ENCODE results near the gene KLK1.

The KLK1 gene

GRCh38 chr19:50837300-50837699 is 13.7 kb upstream of the KLK1 start:
- DNase-seq (ENCODE audit: low read depth), result no peak
- no peak for TF ChIP-seq CTCF (IDR thresholded peaks at IDR 0.05; ENCODE audit: insufficient read depth, low read depth, low read length, missing control alignments)
- H3K4me3 ChIP-seq (ENCODE audit: low read depth, low read length), result no peak overlapping the region

- TF ChIP-seq CTCF (IDR thresholded peaks at IDR 0.05; ENCODE audit: insufficient read depth, low read depth, low read length, missing control alignments), result no peak
- H3K4me3 ChIP-seq (ENCODE audit: low read depth, low read length), result no peak overlapping the region; the same call in 1 of the 2 replicates
- no peak for DNase-seq (ENCODE audit: low read depth)
These were observed 13.1 kb upstream of the KLK1 start for GRCh38 chr19:50836543-50837195.

- H3K4me3 ChIP-seq (ENCODE audit: low read depth, low read length), result peak overlapping the region; percentile 71
- peak; percentile 82 for DNase-seq (ENCODE audit: low read depth)
- TF ChIP-seq CTCF (IDR thresholded peaks at IDR 0.05; ENCODE audit: insufficient read depth, low read depth, low read length, missing control alignments), result no peak
These were observed 12.4 kb upstream of the KLK1 start for GRCh38 chr19:50835785-50836542.

GRCh38 chr19:50835103-50835784 is 11.7 kb upstream of the KLK1 start:
- no peak for TF ChIP-seq CTCF (IDR thresholded peaks at IDR 0.05; ENCODE audit: insufficient read depth, low read depth, low read length, missing control alignments)
- DNase-seq (ENCODE audit: low read depth), result no peak
- peak overlapping the region; percentile 71 for H3K4me3 ChIP-seq (ENCODE audit: low read depth, low read length)

- TF ChIP-seq CTCF (IDR thresholded peaks at IDR 0.05; ENCODE audit: insufficient read depth, low read depth, low read length, missing control alignments), result no peak
- no peak for DNase-seq (ENCODE audit: low read depth)
- no peak overlapping the region for H3K4me3 ChIP-seq (ENCODE audit: low read depth, low read length)
These were observed 10.2 kb upstream of the KLK1 start for GRCh38 chr19:50833802-50834167.

- TF ChIP-seq CTCF (IDR thresholded peaks at IDR 0.05; ENCODE audit: insufficient read depth, low read depth, low read length, missing control alignments), result no peak
- H3K4me3 ChIP-seq (ENCODE audit: low read depth, low read length), result no peak within 1 kb of the TSS
- DNase-seq (ENCODE audit: low read depth), result no peak
These were observed 9.7 kb upstream of the KLK1 start, which contains the start of gene KLK15 for GRCh38 chr19:50833117-50833801. TSS of gene KLK15 (minus strand) at chr19:50833574. CDS start at chr19:50831492, 2,082 bp downstream.

All from GM12865 (cell line).